Left lung (tissue), 10 donors: ENCODE measurements around the gene SRPRB. TPM values are rescaled to one million over a fixed set of nuclear protein-coding genes. Genes with fewer than 3 reads are reported as not detected.

Experiments used
- ATAC-seq: fragments of 200-7000 bp; cut with Tn5 transposase; one replicate; pipeline ENCODE4 v1.9.1; 2020; ENCODE audit warnings: moderate library complexity
- DNase-seq, 4 donors: peaks; one replicate each; pipeline ENCODE4 v3.0.0-alpha.2; 2013 to 2020
- H3K27ac ChIP-seq, 2 donors: fragments of 200-600 bp; sonication (generic) in 1 of 2; one replicate each; pipeline versions ENCODE4 v1.5.0 to v1.8.0; 2020 to 2021
- H3K27me3 ChIP-seq, 2 donors: fragments of 200-600 bp; sonication (generic) in 1 of 2; one replicate each; pipeline versions ENCODE4 v1.5.0 to v1.8.0; 2020 to 2021
- H3K36me3 ChIP-seq, 2 donors: fragments of 200-600 bp; sonication (generic) in 1 of 2; one replicate each; pipeline versions ENCODE4 v1.5.0 to v1.8.0; 2020 to 2021
- H3K4me1 ChIP-seq, 2 donors: fragments of 200-600 bp; one replicate each; pipeline ENCODE4 v1.8.0; 2021
- H3K4me3 ChIP-seq, 2 donors: fragments of 200-600 bp; sonication (generic) in 1 of 2; one replicate each; pipeline versions ENCODE4 v1.5.0 to v1.8.0; 2020 to 2021; ENCODE audit warnings: mild to moderate bottlenecking in 1 of 2
- H3K9me3 ChIP-seq, 2 donors: fragments of 200-600 bp; sonication (generic) in 1 of 2; one replicate each; pipeline versions ENCODE4 v1.5.0 to v1.8.0; 2020 to 2021
- intact Hi-C, 2 donors: fragments of 100-400 bp; cut with DNase I; formaldehyde crosslinking; loops; one replicate each; pipeline versions ENCODE4 v1.11.2 to v1.14.2; 2022
- polyA plus RNA-seq, 6 donors: library from polyadenylated mRNA; unstranded; fragments of 120-200 nt; gene quantifications; one replicate each; pipeline ENCODE4 v1.2.1, GENCODE V29; 2013; ENCODE audit not compliant: insufficient read length in 6 of 6
- total RNA-seq, 2 donors: library from RNA; stranded (reverse); fragmentation: NEBNext Ultra II Directional; extraction: Animal tissue kit (Norgen Biotek cat#: 25700); gene quantifications; one replicate each; pipeline ENCODE4 v1.2.1, GENCODE V29; 2021
- TF ChIP-seq, protein P1 (sequence below), 2 donors: fragments of 200-600 bp; sonication (generic) in 1 of 2; IDR thresholded peaks; one replicate each; pipeline versions ENCODE4 v1.5.0 to v1.8.0; 2021; ENCODE audit warnings: antibody characterized with exemption in 2 of 2
- donor health status: DM: no; HTN: yes; CAD: no.
- donor health status: DM: no; HTN: no; CAD: no.

SRPRB gene
- total and polyA plus RNA-seq, 8 donors: 36.2 to 117 (median 43.9) TPM

DNA sequence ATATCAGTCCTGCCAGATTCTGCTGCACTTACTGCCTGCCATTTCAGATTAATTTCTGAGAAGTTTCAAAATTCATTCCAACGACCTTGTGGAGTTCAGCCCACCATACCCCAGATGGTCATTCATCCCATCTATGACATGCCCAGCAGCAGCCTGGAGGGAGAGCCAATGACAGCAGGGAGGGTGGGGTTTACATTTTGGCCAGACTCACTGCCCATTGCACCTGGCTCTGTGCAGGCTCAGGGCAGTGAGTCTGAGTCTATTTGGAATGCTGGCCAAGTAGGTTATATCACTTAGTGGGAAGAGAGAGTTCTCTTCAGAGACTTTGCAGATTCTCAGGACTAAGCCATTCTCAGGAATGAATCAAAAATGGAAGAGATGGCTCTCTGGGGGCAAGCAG is 21.5 kb downstream of the SRPRB start:
- no peak for DNase-seq
- H3K4me3 ChIP-seq: no peak overlapping the region
- no peaks in the 10 kb centered on the region for H3K9me3 ChIP-seq
- H3K36me3 ChIP-seq: peaks cover 0 to 36% of the 10 kb centered on the region in 2 donors
- intact Hi-C loops: no loop called here
- no peaks in the 10 kb centered on the region for H3K27me3 ChIP-seq
- TF ChIP-seq, protein P1, sequence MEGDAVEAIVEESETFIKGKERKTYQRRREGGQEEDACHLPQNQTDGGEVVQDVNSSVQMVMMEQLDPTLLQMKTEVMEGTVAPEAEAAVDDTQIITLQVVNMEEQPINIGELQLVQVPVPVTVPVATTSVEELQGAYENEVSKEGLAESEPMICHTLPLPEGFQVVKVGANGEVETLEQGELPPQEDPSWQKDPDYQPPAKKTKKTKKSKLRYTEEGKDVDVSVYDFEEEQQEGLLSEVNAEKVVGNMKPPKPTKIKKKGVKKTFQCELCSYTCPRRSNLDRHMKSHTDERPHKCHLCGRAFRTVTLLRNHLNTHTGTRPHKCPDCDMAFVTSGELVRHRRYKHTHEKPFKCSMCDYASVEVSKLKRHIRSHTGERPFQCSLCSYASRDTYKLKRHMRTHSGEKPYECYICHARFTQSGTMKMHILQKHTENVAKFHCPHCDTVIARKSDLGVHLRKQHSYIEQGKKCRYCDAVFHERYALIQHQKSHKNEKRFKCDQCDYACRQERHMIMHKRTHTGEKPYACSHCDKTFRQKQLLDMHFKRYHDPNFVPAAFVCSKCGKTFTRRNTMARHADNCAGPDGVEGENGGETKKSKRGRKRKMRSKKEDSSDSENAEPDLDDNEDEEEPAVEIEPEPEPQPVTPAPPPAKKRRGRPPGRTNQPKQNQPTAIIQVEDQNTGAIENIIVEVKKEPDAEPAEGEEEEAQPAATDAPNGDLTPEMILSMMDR (IDR thresholded peaks at IDR 0.05): no peak
- no peaks in the 10 kb centered on the region for H3K4me1 ChIP-seq
- ATAC-seq: no peak
- H3K27ac ChIP-seq: no peak overlapping the region

DNA sequence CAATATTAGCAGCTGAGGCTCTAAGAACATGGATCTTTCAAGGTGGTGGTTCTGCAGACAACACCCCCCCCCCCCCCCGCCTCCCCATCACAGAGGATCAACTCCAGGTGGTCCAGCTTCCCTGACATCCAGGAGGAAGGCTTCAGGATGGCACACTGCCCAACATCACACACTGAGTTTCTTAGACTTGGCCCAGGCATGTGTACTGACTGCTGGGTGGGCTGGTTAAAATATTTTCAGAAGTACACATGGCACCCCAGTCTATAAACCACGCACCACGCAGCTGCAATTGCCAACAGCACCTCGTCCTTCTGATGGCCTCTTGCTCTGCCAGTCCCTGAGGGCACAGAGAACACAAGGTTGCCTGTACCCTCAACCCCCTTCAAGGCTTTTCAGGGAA is 22.1 kb downstream of the SRPRB start:
- intact Hi-C loops: no loop called here
- no peaks in the 10 kb centered on the region for H3K4me1 ChIP-seq

DNA sequence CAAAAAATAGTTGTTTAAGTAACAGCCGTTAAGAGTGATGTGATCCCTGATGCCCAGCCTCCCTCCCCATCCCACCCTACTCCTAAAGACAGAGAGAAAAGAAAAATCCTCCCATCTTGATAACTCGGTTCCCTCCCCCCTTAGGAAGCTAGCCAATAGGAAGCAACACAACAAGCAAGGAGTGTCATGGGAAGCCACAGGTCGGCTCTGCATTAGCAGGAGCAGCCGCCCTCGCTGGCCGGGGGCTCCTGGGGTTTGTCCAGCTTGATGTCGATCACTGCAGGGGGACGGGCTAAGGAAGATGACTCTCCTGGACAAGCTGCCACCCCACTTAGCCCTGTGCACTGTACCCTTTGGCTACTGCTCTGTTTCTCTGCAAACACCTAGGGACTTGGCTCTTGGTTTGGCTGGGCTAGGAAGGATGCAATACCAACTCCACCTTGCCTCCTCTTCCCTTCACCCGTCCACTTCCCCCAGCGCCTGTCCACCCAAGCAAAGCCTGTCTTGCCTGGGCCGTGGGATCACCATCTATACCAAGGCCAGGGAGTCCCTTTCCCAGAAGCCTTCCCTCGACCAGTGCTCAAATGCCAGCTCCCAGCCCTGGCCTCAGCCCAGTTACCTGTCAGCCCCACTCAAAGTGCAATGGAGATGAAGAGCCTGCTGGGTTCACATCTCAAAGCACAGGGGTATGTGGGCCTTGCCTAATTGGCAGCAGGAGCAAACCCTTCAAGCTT is 23.1 kb downstream of the SRPRB start:
- H3K4me3 ChIP-seq: no peak overlapping the region
- no peaks in the 10 kb centered on the region for H3K9me3 ChIP-seq
- no peak overlapping the region for H3K27ac ChIP-seq
- ATAC-seq: no peak
- no peak for DNase-seq
- TF ChIP-seq, protein P1 (IDR thresholded peaks at IDR 0.05): no peak
- peaks cover 0 to 21% of the 10 kb centered on the region in 2 donors for H3K36me3 ChIP-seq
- no peaks in the 10 kb centered on the region for H3K27me3 ChIP-seq
- no peaks in the 10 kb centered on the region for H3K4me1 ChIP-seq
- intact Hi-C loops: no loop called here

More for the DNA sequence above, 22.1 kb downstream of the SRPRB start:
- DNase-seq (no peak), ATAC-seq (no peak)
- no peaks in the 10 kb centered on the region for H3K9me3 ChIP-seq
- H3K36me3 ChIP-seq: peaks cover 0 to 31% of the 10 kb centered on the region in 2 donors
- no peak overlapping the region for H3K4me3 ChIP-seq
- TF ChIP-seq, protein P1 (IDR thresholded peaks at IDR 0.05): no peak
- no peak overlapping the region for H3K27ac ChIP-seq
- no peaks in the 10 kb centered on the region for H3K27me3 ChIP-seq

DNA sequence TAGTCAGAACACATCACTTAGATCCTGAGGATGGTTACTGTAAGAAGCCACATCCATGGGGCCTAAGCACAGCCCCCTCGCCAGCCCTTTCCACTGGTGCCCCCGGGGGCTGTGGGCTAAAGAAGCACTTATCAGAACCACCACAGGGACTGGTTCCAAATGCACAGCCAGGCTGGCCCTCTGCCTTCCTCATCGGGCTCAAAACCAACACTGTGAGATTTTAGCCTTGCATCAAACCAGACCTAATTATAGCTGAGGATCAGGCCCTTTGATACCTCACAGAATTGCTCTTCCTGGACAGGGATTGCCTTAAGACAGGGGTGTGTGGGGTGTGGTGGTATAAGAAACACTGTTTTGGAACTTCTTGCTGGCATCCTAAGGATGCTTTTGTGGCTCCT is 23.7 kb downstream of the SRPRB start:
- intact Hi-C loops: no loop called here
- ATAC-seq (no peak), DNase-seq (no peak)
- TF ChIP-seq, protein P1 (IDR thresholded peaks at IDR 0.05): no peak
- H3K9me3 ChIP-seq: no peaks in the 10 kb centered on the region
- H3K27ac ChIP-seq: no peak overlapping the region
- H3K4me1 ChIP-seq: no peaks in the 10 kb centered on the region
- no peaks in the 10 kb centered on the region for H3K27me3 ChIP-seq
- H3K4me3 ChIP-seq: no peak overlapping the region
- peaks cover 0 to 15% of the 10 kb centered on the region in 2 donors for H3K36me3 ChIP-seq

DNA sequence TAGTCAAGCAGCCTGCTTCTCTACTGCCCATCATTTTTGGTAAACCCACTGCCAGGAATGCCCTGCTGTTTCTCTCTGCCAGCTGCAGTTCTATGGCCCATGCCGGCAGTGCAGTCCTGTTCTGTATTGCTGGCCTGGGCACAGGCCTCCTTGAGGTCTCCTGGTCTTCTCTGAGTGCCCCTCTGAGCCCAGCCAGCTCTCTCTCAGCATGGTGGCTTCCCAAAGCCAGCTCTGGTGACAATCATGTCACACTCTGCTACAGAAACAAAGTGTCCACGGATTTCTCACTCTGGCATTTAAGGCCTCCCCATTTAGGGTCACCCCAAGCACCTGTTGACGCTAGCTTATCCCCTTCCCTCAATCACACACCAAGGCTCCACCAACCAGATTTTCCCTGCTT is 24.5 kb downstream of the SRPRB start:
- Histone ChIP-seq H3K36me3 (peaks cover 0 to 8% of the 10 kb centered on the region in 2 donors), H3K27me3 (no peaks in the 10 kb centered on the region), H3K4me3 (no peak overlapping the region), H3K4me1 (no peaks in the 10 kb centered on the region), H3K27ac (no peak overlapping the region), H3K9me3 (no peaks in the 10 kb centered on the region)
- ATAC-seq (no peak), DNase-seq (no peak)
- intact Hi-C loops: no loop called here
- TF ChIP-seq, protein P1 (IDR thresholded peaks at IDR 0.05): no peak
